ENCODE data around the gene PITRM1.

DNA sequence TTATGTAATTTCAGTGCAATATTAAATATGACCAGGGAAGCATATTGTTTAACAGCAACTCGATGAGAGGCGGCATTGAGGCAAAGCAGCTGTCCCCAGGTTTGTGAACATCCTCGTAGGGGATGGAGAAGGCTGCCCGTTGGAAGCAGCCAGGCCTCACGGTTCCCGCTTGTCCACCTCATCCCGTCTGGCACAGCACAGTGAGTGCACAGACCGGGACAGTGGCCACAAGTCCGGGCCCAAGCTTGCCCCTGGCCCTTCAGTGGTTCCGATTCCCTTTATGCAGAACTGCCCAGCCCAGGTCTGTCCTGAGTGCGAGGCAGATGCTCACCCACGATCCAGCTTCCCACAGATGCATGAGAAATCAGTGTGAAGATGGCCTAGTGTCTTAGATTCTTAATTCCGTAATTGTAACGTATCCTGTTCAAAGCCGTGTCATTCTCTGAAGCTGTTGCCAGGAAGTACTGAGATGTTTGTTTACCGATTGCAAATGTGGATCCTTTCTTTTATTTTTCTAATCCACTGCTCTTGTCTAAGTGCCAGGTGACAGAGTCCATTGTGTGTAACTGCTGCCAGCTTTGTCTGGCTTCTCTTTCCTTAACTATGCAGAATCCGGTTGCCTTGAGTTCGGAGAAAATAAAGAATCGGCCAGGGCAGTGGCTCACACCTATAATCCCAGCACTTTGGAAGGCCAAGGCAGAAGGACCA lies 69.7 kb downstream of the PITRM1 start:
- TF ChIP-seq, protein P1, sequence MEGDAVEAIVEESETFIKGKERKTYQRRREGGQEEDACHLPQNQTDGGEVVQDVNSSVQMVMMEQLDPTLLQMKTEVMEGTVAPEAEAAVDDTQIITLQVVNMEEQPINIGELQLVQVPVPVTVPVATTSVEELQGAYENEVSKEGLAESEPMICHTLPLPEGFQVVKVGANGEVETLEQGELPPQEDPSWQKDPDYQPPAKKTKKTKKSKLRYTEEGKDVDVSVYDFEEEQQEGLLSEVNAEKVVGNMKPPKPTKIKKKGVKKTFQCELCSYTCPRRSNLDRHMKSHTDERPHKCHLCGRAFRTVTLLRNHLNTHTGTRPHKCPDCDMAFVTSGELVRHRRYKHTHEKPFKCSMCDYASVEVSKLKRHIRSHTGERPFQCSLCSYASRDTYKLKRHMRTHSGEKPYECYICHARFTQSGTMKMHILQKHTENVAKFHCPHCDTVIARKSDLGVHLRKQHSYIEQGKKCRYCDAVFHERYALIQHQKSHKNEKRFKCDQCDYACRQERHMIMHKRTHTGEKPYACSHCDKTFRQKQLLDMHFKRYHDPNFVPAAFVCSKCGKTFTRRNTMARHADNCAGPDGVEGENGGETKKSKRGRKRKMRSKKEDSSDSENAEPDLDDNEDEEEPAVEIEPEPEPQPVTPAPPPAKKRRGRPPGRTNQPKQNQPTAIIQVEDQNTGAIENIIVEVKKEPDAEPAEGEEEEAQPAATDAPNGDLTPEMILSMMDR (IDR thresholded peaks at IDR 0.05; ENCODE audit: poor library complexity, severe bottlenecking) = no peak
- no peak for TF ChIP-seq EZH2 (IDR thresholded peaks at IDR 0.05; ENCODE audit: borderline replicate concordance, insufficient read depth, low read length, poor library complexity, severe bottlenecking)

Data from neural cell (in vitro differentiated cells).